ENCODE data around the gene CCDC33.

CCDC33 gene

DNA sequence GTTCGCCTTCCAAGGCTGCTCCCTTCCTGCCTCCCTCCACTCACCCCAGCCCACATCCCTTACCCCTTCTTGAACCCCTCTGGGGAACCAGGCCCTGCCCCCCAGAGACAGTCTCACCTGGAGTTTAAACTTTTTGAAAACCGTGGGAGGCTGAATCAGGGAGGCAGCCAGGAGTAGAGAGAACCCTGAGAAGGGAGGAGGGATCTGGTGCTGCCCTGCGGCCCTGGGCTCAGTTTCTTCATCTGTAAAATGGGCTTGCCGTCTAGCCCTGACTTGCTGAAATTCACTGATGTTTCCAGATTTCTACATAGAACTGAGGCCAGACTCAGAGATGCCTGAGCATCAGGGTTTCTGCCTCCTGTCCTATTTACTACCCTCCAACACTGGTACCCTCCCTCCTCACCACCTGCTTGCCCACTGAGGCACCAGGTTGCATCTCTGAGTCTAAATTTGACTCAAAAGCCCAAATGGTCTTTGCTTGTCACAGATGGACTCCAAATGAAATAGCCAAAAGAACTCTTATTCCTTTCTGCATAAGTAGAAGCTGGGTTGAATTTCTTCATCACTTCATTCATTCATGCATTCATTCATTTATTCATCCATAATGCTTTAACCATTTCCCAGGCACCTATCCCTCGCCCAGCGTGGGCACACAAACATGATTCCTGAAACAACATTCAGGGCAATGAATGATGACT is 21.7 kb upstream of the CCDC33 start:
- TF ChIP-seq ZFX (IDR thresholded peaks at IDR 0.05; ENCODE audit: borderline replicate concordance), result no peak
- TF ChIP-seq, protein P1, sequence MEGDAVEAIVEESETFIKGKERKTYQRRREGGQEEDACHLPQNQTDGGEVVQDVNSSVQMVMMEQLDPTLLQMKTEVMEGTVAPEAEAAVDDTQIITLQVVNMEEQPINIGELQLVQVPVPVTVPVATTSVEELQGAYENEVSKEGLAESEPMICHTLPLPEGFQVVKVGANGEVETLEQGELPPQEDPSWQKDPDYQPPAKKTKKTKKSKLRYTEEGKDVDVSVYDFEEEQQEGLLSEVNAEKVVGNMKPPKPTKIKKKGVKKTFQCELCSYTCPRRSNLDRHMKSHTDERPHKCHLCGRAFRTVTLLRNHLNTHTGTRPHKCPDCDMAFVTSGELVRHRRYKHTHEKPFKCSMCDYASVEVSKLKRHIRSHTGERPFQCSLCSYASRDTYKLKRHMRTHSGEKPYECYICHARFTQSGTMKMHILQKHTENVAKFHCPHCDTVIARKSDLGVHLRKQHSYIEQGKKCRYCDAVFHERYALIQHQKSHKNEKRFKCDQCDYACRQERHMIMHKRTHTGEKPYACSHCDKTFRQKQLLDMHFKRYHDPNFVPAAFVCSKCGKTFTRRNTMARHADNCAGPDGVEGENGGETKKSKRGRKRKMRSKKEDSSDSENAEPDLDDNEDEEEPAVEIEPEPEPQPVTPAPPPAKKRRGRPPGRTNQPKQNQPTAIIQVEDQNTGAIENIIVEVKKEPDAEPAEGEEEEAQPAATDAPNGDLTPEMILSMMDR (IDR thresholded peaks at IDR 0.05), result no peak
- no peak overlapping the region for H3K27ac ChIP-seq

DNA sequence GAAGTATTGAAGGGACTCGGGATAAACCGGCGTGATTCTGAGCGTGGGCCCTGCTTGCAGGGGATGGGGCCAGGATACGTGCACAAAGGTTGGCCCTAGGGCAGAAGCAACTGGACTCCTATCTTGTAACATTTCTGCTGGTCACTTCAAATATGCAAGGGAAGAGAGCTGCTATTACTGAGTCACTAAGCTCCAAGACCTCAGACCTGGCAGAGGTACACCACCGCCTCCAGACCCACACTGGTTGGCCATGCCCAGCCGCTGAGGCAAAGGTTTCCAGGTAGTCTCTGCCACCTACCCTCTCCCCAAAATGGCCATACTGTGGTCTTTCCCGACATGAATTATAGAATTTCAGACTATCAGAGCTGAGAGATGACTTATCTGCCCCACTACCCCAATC is 20.2 kb upstream of the CCDC33 start:
- no peak overlapping the region for H3K27ac ChIP-seq
- TF ChIP-seq, protein P1 (IDR thresholded peaks at IDR 0.05), result no peak
- TF ChIP-seq ZFX (IDR thresholded peaks at IDR 0.05; ENCODE audit: borderline replicate concordance), result no peak

DNA sequence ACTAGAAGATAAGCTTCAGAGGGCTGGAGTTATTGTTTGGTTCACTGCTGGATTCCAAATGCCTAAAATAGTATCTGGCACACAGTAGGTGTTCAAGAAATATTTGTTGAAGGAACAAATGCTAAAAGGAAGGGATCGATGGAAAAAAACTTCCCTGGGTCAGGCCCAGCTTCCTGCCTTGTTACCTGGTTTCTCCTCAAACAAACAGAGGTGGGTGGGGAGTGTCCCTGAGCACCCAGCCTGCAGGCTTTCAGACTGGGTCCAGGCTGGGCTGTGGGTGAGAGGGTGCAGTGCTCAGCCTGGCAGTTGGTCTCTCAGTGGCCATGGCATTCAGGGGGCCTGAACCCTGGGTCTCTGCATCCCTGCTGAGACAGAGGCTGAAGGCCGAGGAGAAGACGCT is 19.2 kb upstream of the CCDC33 start:
- TF ChIP-seq, protein P1 (IDR thresholded peaks at IDR 0.05), result no peak

DNA sequence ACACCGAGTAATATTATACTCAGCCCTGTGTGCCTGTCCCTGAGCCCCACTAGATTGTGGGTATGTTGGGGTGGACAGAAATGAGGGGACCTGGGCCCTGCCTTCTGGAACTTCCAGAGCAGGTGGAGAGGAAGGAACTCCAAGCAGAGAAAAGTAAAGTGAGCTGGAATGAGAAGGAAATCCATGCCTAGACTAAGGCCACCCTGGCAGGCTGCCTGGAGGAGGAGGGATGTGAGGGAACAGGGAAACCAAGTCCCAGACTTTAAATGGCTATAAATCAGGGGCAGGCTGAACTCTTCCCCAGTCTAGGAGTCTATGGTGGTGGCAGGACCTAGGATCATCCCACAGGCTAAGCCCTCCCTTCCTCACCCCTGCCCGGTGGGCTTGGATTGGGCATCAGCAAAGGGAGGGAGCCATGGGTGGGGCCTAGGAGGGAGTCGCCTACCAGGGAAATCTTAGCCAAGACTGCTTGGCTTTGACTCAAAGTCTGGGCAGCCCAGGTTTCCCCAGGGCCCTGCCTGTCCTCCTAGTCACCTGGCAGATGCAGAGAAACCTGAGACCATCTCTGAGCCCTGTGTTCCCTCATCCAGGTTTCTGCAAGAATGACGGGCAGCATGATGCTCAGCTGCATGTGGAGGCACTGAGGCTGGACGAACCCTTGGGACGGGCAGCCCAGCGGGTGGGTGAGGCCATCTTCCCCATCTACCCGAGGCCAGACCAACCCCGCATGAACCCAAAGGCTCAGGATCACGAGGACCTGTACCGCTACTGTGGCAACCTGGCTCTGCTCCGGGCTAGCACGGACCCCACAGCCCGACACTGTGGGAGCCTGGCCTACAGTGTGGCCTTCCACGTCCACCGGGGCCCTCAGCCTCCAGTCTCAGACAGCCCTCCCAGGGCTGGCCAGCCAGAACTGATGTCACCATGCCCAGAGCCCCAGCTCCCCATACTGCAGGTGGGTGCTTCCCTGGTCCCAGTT is 17.9 kb upstream of the CCDC33 start:
- H3K27ac ChIP-seq, result no peak overlapping the region
- TF ChIP-seq ZFX (IDR thresholded peaks at IDR 0.05; ENCODE audit: borderline replicate concordance), result no peak
- TF ChIP-seq, protein P1 (IDR thresholded peaks at IDR 0.05), result no peak

More for the DNA sequence above, 19.2 kb upstream of the CCDC33 start:
- H3K27ac ChIP-seq, result no peak overlapping the region

DNA sequence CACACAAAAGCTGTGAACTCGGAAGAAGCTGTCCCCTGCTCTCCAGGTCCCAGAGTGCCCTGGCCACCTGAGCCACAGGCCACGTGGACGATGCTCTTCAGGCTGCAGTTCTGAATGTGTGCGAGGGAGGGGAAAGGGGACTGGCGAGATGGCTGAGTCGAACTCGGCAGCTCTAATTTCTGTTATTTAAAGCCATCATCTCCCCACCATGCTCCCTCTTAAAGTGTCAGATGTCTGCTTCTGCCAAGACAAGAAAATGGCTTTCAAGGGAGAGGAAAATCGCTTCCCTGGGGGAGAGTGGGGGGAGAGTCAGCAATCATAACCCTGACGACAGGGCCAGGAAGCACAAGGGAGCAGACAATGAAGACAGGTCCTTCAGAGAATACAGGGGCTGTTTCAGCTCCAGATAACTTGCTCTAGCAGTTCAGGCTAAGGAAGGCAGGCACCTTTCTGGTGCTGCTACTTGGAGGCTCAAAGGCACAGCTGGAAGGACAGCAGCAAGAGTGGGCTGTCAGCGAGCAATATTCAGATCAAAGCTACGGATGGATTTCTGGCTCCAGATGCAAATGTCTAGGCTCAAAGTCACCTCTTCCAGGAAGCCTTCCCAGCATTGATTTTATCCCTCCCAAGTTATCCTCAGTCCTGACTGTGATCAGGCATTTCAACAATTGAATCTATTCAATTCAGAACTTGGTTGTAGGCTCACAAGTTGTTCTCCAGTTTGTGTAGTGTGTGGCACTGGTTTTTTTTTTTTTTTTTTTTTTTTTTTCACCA is 15.5 kb upstream of the CCDC33 start:
- H3K27ac ChIP-seq, result no peak overlapping the region
- TF ChIP-seq ZFX (IDR thresholded peaks at IDR 0.05; ENCODE audit: borderline replicate concordance), result no peak
- TF ChIP-seq, protein P1 (IDR thresholded peaks at IDR 0.05), result no peak

DNA sequence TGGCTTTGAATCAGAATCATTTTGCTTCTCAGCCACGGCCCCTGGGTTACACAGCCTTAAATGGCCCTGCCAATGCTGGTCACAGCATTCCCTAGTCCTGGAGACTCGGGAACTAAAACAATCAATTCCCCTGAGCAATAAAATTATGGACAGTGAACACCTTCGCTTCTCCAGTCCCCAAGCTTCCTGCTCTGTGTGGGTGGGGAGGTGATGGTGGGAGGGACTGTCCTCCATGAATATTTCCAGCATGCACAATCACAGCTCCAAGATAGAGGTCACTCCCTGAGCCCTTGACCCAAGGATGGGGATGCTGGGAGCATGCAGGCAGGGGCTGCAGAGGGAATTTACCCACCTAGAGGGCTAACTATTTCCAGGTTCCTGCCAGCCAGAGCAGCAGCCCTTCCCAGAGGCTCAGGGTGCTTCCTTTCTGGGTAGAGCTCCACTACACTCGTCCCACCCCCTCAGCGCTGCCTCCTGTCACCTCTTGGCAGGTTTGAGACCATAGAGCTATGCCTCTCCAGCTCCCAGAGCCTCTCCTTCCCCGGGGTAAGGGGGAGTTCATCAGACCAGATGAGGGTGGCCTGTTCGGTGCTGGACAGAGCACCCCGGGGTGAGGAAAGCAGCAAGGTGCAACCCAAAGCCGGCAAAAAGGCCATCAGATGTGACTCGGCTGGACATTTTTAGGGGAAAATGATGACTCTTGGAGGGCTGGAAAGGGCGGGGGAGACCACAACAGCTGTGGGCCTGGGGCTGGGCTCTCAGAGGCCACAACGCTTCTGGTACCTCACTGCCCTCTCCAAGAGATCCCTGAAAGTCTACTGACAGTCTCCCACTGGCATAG is 14.5 kb upstream of the CCDC33 start:
- TF ChIP-seq, protein P1 (IDR thresholded peaks at IDR 0.05), result no peak
- no peak for TF ChIP-seq ZFX (IDR thresholded peaks at IDR 0.05; ENCODE audit: borderline replicate concordance)
- no peak overlapping the region for H3K27ac ChIP-seq
